Kidney epithelial cell (primary cell): ENCODE measurements around the gene ECSIT. TPM values are rescaled to one million over a fixed set of nuclear protein-coding genes. Genes with fewer than 3 reads are reported as not detected.

Experiments
- DNase-seq: peaks from one replicate; pipeline ENCODE4 v3.0.0-alpha.2; 2010; ENCODE audit warnings: low read depth
- H3K27me3 ChIP-seq: 2 replicates; pipeline ENCODE4 v1.6.0; 2011; ENCODE audit warnings: low read length; ENCODE audit not compliant: control insufficient read depth, insufficient read depth
- H3K36me3 ChIP-seq: 2 replicates; pipeline ENCODE4 v1.5.1; 2011; ENCODE audit warnings: low read length; ENCODE audit not compliant: control insufficient read depth, insufficient read depth
- H3K4me3 ChIP-seq: 2 replicates; pipeline ENCODE4 v1.5.1; 2011; ENCODE audit warnings: low read depth, mild to moderate bottlenecking, control low read depth, low read length
- total RNA-seq: library from RNA; depleted of rRNA; stranded (reverse); fragments of >200 nt; gene quantifications from 2 replicates; pipeline ENCODE4 v1.2.3, GENCODE V29; 2015
- TF ChIP-seq, protein P1 (sequence below): IDR thresholded peaks from 2 replicates; pipeline ENCODE4 v1.5.1; 2011; ENCODE audit warnings: mild to moderate bottlenecking, moderate library complexity, low read length, control low read depth, inconsistent platforms; ENCODE audit not compliant: insufficient read depth, poor library complexity, severe bottlenecking

The ECSIT gene
- total RNA-seq, 1 donor from 2014 or later: 37.4 TPM

DNA sequence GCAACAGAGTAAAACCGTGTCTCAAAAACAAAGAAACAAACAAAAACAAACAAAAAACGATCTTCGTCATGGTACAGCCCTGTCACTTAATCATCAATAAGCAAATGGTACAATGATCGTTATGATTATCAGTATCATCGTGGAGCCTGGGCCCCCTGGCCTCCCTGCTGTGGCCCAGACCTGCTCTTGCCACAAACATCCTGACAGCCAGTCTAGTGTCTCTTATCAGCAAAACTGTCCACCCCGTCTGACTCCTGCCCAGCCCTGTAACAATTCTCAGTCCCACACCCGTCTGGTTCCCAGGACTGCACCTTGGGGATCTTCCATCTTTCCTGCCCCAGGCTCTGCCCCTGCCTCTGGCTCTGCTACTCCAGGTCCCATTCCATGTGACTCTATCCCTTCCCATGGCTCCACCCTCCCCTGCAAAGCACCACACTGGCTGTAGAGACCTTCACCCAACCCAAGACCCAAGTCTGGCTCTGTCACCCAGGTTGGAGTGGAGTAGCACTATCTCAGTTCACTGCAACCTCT is 29.0 kb downstream of the ECSIT start:
- TF ChIP-seq, protein P1, sequence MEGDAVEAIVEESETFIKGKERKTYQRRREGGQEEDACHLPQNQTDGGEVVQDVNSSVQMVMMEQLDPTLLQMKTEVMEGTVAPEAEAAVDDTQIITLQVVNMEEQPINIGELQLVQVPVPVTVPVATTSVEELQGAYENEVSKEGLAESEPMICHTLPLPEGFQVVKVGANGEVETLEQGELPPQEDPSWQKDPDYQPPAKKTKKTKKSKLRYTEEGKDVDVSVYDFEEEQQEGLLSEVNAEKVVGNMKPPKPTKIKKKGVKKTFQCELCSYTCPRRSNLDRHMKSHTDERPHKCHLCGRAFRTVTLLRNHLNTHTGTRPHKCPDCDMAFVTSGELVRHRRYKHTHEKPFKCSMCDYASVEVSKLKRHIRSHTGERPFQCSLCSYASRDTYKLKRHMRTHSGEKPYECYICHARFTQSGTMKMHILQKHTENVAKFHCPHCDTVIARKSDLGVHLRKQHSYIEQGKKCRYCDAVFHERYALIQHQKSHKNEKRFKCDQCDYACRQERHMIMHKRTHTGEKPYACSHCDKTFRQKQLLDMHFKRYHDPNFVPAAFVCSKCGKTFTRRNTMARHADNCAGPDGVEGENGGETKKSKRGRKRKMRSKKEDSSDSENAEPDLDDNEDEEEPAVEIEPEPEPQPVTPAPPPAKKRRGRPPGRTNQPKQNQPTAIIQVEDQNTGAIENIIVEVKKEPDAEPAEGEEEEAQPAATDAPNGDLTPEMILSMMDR: no peak
- Histone ChIP-seq H3K27me3 (no peaks in the 10 kb centered on the region), H3K36me3 (peaks cover 1% of the 10 kb centered on the region), H3K4me3 (no peak overlapping the region)
- DNase-seq: no peak

DNA sequence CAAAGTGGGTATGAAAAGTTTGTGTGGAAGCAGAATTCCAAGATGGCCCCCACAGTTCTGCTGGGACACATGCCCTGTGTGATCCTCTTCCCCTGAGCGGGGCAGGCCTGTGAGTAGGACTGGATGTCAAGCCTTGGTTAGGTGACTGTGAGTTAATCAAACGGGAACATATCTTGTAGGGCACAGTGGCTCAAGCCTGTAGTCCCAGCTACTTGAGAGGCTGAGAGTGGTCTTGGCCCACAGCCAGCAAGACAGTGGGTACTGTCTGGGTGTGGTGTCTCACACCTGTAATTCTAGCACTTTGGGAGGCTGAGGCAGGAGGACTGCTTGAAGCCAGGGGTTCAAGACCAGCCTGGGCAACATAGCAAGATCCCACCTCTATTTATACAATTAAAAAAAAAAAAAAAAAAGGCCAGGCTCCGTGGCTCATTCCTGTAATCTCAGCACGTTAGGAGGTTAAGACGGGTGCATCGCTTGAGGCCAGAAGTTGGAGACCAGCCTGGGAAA is 29.7 kb downstream of the ECSIT start:
- Histone ChIP-seq H3K4me3 (no peak overlapping the region), H3K27me3 (no peaks in the 10 kb centered on the region), H3K36me3 (peaks cover 1% of the 10 kb centered on the region)
- TF ChIP-seq, protein P1: no peak
- DNase-seq: no peak

DNA sequence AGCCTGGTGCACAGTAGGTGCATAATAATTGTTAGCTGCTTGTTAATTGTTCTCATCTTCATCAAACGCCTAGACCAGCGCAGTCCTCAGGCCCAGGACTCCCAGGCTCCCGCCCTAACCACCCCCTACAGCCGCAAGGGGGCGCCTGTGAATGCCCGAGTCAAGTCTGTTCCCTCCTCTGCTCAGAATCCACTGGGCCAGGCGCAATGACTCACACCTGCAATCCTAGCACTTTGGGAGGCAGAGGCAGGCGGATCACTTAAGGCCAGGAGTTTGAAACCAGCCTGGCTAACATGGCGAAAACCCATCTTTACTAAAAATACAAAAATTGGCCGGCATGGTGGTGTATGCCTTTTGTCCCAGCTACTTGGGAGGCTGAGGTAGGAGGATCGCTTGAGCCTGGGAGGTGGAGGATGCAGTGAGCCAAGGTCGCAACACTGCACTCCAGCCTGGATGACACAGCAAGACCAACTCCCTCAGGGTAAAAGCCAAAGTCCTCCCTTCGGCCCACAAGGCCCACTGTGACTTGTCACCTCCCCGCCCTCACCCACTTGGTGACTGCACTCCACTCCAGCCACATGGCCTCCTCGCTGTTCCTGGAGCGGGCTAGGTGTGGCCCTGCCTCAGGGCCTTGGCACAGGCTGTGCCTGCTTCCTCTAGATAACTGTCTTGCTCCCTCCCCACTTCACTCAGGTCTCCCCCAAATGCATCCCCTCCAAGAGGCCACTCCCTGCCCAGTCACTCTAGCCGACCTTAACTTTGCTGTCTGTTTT is 32.4 kb downstream of the ECSIT start:
- Histone ChIP-seq H3K4me3 (no peak overlapping the region), H3K27me3 (no peaks in the 10 kb centered on the region), H3K36me3 (peaks cover 1% of the 10 kb centered on the region)
- no peak for DNase-seq
- TF ChIP-seq, protein P1: peak; percentile 79

DNA sequence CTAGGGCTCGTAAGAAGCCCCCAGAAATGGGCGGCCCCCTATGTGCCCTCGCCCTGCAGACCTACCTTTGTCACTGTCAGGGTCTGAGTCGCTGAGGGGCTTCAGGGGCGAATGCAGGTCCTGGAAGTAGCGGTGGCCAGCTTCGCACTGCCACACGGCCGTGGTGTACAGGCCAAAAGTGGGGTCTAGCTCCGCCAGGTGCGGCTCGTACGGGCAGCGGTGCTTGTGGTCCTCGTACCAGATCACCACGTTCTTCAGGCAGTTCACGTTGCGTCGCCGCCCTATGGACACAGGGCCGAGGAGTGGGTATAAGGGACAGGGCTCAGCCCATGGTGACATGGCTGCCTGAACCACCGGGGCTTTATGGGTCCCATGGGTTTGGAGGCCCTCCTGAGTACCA is 33.0 kb downstream of the ECSIT start:
- TF ChIP-seq, protein P1: no peak
- no peak overlapping the region for H3K4me3 ChIP-seq
- no peak for DNase-seq
- H3K36me3 ChIP-seq: peaks cover 1% of the 10 kb centered on the region
- H3K27me3 ChIP-seq: no peaks in the 10 kb centered on the region

DNA sequence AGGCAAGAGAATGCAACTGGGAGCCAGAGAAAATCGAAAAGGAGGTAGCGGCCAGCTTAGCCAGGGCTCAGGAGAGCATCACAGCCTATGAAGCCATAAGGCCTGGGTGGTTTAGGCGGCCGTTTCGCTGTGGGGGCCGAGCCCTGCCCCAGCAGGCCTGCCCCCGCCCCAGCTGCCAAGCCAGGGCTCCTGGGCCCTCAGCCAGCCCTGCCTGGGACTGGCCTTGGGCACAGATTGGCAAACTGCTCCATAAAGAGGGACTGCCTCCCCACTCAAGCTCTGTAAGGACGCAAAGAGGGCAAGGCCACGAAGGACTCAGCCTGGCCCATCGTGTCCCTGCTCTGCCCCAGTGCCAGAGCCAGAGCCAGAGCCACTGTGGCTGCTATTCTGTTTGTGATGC is 33.5 kb downstream of the ECSIT start:
- TF ChIP-seq, protein P1: no peak
- Histone ChIP-seq H3K27me3 (no peaks in the 10 kb centered on the region), H3K4me3 (no peak overlapping the region), H3K36me3 (peaks cover 1% of the 10 kb centered on the region)
- no peak for DNase-seq
